ENCODE results near the gene SHISA7. TPM values are rescaled to one million over a fixed set of nuclear protein-coding genes. Genes with fewer than 3 reads are reported as not detected.
"Not testable (repeated sequence)": the region's sequence is repeated elsewhere in the genome, so short reads cannot be mapped to it uniquely, and the experiment has no call there.

SHISA7 gene
- total RNA-seq, 2 donors from 2014 or later = not detected

GRCh38 chr19:55419103-55419502 is 24.0 kb downstream of the SHISA7 start:
- DNase-seq (ENCODE audit: low spot score) (no peak), ATAC-seq (ENCODE audit: insufficient number of reproducible peaks, low FRiP score, low read depth) (no peak)
- TF ChIP-seq, protein P1, sequence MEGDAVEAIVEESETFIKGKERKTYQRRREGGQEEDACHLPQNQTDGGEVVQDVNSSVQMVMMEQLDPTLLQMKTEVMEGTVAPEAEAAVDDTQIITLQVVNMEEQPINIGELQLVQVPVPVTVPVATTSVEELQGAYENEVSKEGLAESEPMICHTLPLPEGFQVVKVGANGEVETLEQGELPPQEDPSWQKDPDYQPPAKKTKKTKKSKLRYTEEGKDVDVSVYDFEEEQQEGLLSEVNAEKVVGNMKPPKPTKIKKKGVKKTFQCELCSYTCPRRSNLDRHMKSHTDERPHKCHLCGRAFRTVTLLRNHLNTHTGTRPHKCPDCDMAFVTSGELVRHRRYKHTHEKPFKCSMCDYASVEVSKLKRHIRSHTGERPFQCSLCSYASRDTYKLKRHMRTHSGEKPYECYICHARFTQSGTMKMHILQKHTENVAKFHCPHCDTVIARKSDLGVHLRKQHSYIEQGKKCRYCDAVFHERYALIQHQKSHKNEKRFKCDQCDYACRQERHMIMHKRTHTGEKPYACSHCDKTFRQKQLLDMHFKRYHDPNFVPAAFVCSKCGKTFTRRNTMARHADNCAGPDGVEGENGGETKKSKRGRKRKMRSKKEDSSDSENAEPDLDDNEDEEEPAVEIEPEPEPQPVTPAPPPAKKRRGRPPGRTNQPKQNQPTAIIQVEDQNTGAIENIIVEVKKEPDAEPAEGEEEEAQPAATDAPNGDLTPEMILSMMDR (IDR thresholded peaks at IDR 0.05) = no peak
- no peak overlapping the region for H3K27ac ChIP-seq
- H3K36me3 ChIP-seq = no peaks in the 10 kb centered on the region
- no peak overlapping the region for H3K4me3 ChIP-seq
- no peaks in the 10 kb centered on the region for H3K4me1 ChIP-seq (ENCODE audit: control insufficient read depth in 1 of 2, low read depth in 2 of 2)
- H3K27me3 ChIP-seq (replicated peaks; ENCODE audit: insufficient read depth) = no peaks in the 10 kb centered on the region
- no peaks in the 10 kb centered on the region for H3K9me3 ChIP-seq

GRCh38 chr19:55418185-55418584 is 24.9 kb downstream of the SHISA7 start:
- TF ChIP-seq, protein P1 (IDR thresholded peaks at IDR 0.05) = peak; percentile 38
- Histone ChIP-seq H3K27ac (no peak overlapping the region), H3K27me3 (replicated peaks; ENCODE audit: insufficient read depth) (no peaks in the 10 kb centered on the region), H3K9me3 (no peaks in the 10 kb centered on the region), H3K4me3 (no peak overlapping the region), H3K4me1 (ENCODE audit: control insufficient read depth in 1 of 2, low read depth in 2 of 2) (no peaks in the 10 kb centered on the region), H3K36me3 (no peaks in the 10 kb centered on the region)
- DNase-seq (ENCODE audit: low spot score) (no peak), ATAC-seq (ENCODE audit: insufficient number of reproducible peaks, low FRiP score, low read depth) (peak; percentile 2)

GRCh38 chr19:55410168-55410567 is 32.9 kb downstream of the SHISA7 start:
- DNase-seq (ENCODE audit: low spot score) (no peak), ATAC-seq (ENCODE audit: insufficient number of reproducible peaks, low FRiP score, low read depth) (no peak)
- TF ChIP-seq, protein P1 (IDR thresholded peaks at IDR 0.05) = no peak
- Histone ChIP-seq H3K4me1 (ENCODE audit: control insufficient read depth in 1 of 2, low read depth in 2 of 2) (peaks cover 18 to 23% of the 10 kb centered on the region in 2 donors), H3K27me3 (replicated peaks; ENCODE audit: insufficient read depth) (no peaks in the 10 kb centered on the region), H3K36me3 (no peaks in the 10 kb centered on the region), H3K9me3 (no peaks in the 10 kb centered on the region), H3K27ac (no peak overlapping the region), H3K4me3 (no peak overlapping the region)

DNA sequence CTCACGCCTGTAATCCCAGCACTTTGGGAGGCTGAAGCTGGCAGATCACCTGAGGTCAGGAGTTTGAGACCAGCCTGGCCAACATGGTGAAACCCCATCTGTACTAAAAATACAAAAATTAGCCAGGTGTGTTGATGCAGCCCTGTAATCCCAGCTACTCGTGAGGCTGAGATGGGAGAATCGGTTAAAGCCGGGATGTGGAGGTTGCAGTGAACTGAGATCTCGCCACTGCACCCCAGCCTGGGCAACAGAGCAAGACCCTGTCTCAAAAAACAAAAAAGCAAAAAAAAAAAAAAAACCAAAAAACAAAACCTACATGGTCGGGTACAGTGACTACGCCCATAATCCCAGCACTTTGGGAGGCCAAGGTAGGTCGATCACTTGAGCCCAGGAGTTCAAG is 33.9 kb downstream of the SHISA7 start:
- H3K4me3 ChIP-seq; DNase-seq (ENCODE audit: low spot score); ATAC-seq (ENCODE audit: insufficient number of reproducible peaks, low FRiP score, low read depth); H3K36me3 ChIP-seq; H3K27ac ChIP-seq; H3K9me3 ChIP-seq; H3K27me3 ChIP-seq (replicated peaks; ENCODE audit: insufficient read depth): not testable (repeated sequence)
- peaks cover 18 to 23% of the 10 kb centered on the region in 2 donors for H3K4me1 ChIP-seq (ENCODE audit: control insufficient read depth in 1 of 2, low read depth in 2 of 2)

GRCh38 chr19:55408533-55408872 is 34.6 kb downstream of the SHISA7 start:
- TF ChIP-seq, protein P1 (IDR thresholded peaks at IDR 0.05) = no peak
- Histone ChIP-seq H3K4me3 (peak overlapping the region; percentile 87), H3K27me3 (replicated peaks; ENCODE audit: insufficient read depth) (no peaks in the 10 kb centered on the region), H3K27ac (peak overlapping the region; percentile 84 to 99), H3K36me3 (no peaks in the 10 kb centered on the region), H3K4me1 (ENCODE audit: control insufficient read depth in 1 of 2, low read depth in 2 of 2) (peaks cover 18 to 23% of the 10 kb centered on the region in 2 donors), H3K9me3 (no peaks in the 10 kb centered on the region)
- no peak for ATAC-seq (ENCODE audit: insufficient number of reproducible peaks, low FRiP score, low read depth)
- no peak for DNase-seq (ENCODE audit: low spot score)

DNA sequence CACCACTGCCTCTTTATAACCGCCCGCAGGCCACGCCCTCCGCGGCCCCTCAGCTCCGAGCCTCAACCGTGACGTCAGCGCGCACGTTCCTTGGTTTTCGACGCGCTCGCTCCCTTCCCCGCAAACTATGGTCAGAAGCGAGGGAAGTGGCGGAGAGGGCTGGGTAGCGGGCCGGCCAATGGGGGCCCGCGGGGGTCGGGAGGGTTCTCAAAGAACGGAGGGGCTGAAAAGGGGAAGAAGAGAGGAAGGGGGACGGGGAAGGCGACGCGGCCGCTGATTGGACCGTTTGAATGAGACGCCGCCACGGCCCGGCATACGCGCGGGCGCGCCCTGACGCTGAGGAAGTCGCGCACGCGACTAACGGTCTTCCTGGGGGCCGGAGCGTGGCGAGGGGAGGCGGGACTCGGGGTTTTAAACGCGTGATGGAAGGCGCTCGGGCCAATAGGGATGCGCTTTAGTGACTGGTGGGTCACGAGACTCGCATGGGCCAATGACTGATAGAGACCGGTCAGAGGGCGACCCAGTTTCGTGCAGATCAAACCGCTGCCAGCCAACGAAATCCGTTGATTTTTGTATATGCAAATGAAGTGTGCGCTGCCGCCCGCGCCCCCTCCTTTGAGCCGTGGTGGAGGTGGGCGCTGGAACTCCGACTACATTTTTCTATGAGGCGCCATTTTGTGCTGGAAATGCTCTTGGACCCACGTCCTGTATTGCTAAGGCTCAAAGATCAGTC is 35.1 kb downstream of the SHISA7 start:
- peaks cover 5% of the 10 kb centered on the region for H3K36me3 ChIP-seq
- peak; percentile 97 for DNase-seq (ENCODE audit: low spot score)
- no peaks in the 10 kb centered on the region for H3K27me3 ChIP-seq (replicated peaks; ENCODE audit: insufficient read depth)
- peaks cover 18 to 23% of the 10 kb centered on the region in 2 donors for H3K4me1 ChIP-seq (ENCODE audit: control insufficient read depth in 1 of 2, low read depth in 2 of 2)
- ATAC-seq (ENCODE audit: insufficient number of reproducible peaks, low FRiP score, low read depth) = peak; percentile 96
- H3K27ac ChIP-seq = peak overlapping the region; percentile 99
- TF ChIP-seq, protein P1 (IDR thresholded peaks at IDR 0.05) = no peak
- no peaks in the 10 kb centered on the region for H3K9me3 ChIP-seq
- H3K4me3 ChIP-seq = peak overlapping the region; percentile 87

- peak within 1 kb of the TSS; percentile 99 for H3K27ac ChIP-seq
- H3K27me3 ChIP-seq (replicated peaks; ENCODE audit: insufficient read depth); H3K36me3 ChIP-seq; DNase-seq (ENCODE audit: low spot score); ATAC-seq (ENCODE audit: insufficient number of reproducible peaks, low FRiP score, low read depth); H3K9me3 ChIP-seq: not testable (repeated sequence)
- H3K4me1 ChIP-seq (ENCODE audit: control insufficient read depth in 1 of 2, low read depth in 2 of 2) = peaks cover 18 to 23% of the 10 kb centered on the region in 2 donors
- H3K4me3 ChIP-seq = peak within 1 kb of the TSS; percentile 87
Observed at GRCh38 chr19:55407550-55407799, 35.6 kb downstream of the SHISA7 start, which contains the start of gene UBE2S. UBE2S (minus strand) TSS chr19:55407788; CDS start chr19:55407589, 199 bp downstream.

Data from thoracic aorta (tissue), 2 donors.